HG02798 (cell line): ENCODE results near the gene TEAD1.

ENCODE experiments used
- ATAC-seq: cut with Tn5 transposase; IDR thresholded peaks from one replicate; pipeline ENCODE4 v1.9.1; 2021; ENCODE audit warnings: mild to moderate bottlenecking; ENCODE audit not compliant: unreplicated experiment, poor library complexity

The TEAD1 gene

DNA sequence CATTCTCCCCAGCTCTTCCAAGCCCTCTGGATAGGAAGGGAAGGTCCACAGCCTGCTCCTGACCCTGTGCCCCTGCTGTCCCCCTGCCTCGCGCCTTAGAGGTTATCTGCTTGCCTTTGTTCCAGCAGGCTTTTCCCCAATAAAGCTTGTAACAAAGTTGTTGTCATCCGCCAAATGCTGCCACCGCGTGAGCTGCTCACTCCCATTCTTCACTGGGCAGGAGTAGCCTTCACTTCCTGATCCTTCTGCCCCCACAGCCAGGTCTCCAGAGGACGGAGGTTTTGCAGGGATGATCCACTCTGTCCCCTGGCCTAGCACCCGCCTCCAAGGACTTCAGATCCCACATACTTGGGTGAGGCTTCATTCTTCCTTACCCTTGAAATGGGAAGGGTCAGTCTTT lies 240.9 kb downstream of the TEAD1 start:
- no peak for ATAC-seq

DNA sequence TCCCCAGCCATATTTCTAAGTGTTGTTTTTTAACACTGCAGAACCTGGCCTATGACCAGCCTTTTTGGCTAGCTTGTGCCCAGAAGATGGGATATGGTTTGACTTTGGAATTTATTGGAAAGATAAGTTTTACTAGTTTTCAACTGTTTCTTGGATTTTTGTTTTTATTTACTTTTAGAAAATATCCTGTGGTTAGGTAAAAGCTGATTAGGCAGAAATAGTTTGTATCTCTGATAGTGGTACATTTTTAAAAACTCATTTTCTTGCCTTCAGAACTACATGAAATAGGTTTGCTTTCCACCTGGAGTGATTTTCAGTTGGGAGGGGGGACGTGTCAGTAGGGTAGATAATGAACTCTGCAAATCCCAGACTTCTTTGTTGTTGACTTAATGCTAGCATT lies 243.6 kb downstream of the TEAD1 start:
- no peak for ATAC-seq

- no peak for ATAC-seq
Observed at GRCh38 chr11:12918667-12919066, 244.4 kb downstream of the TEAD1 start.

GRCh38 chr11:12922418-12922817 lies 248.2 kb downstream of the TEAD1 start:
- ATAC-seq: no peak

GRCh38 chr11:12922980-12923507 lies 248.8 kb downstream of the TEAD1 start:
- ATAC-seq: no peak

DNA sequence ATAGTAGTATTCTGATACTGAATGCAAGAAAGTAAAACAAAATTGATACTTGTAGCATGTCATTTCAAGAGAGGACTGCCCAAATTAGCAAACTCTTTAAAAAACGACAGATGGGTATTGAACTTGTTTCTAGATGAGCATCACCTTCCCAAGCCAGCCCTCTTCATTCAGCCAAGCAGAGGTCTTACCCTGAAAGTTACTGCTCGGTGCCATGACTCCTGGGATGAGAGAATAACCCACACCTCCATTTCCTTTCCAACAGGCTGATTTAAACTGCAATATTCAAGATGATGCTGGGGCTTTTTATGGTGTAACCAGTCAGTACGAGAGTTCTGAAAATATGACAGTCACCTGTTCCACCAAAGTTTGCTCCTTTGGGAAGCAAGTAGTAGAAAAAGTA lies 250.4 kb downstream of the TEAD1 start:
- ATAC-seq: no peak

- no peak for ATAC-seq
Observed at GRCh38 chr11:12925520-12925919, 251.3 kb downstream of the TEAD1 start.

- ATAC-seq: no peak
Observed at GRCh38 chr11:12927221-12927620, 253.0 kb downstream of the TEAD1 start.

DNA sequence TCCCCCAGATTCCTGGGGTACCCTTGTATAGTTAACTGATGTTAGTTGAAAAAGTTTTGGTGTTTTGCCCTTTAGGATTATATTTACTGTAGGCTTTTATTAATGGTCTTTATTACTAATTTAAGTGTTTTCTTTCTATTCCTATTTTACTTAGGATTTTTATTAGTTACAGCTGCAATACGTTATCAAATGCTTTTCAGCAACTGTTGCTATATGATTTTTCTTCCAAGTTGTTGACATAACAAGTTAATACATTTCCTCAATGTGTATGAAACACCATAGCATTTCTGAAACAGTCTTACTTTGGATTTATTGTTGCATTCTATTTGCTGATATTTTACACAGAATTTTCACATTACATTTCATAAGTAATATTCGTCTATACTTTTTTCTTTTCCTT lies 253.7 kb downstream of the TEAD1 start:
- ATAC-seq: no peak

DNA sequence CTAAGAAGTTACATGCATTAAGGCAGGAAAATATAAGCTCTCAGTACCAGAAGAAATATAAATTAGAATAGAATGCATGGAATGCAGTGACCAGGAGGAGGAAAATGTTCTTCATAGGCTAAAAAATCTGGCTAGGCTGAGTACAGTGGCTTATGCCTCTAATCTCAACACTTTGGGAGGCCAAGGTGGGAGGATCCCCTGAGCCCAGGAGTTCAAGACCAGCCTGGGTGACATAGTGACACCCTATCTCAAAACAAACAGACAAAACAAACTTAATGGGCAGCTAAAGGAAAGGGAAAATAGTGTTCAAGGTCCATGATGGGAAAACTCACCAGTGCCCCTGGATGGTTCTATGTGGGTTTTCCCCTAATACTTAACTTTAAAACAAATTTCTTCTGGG lies 256.6 kb downstream of the TEAD1 start:
- no peak for ATAC-seq

- ATAC-seq: no peak
Observed at GRCh38 chr11:12932485-12932884, 258.3 kb downstream of the TEAD1 start.

GRCh38 chr11:12936200-12936599 lies 262.0 kb downstream of the TEAD1 start:
- ATAC-seq: no peak

GRCh38 chr11:12938590-12939247 lies 264.5 kb downstream of the TEAD1 start:
- no peak for ATAC-seq

DNA sequence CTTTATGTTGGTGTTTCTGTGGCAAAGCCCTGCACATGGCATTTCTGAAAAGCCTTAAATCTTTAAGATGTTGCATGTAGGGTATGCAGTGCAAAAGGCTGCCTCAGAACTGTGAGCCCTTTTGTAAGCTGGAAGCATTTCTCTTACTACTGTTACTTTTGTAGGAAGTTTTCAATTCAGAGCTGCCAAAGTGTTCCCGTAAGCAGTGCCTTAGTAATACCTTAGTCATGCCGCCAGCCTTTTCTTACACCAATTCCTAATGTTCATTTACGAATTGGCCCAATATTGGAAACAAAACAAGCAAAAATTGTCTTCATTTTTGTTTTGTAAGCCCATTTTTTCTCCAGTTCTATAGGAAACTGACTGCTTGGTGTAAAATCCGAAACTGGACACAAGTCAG lies 267.4 kb downstream of the TEAD1 start:
- ATAC-seq: no peak

GRCh38 chr11:12942157-12942556 lies 267.9 kb downstream of the TEAD1 start:
- no peak for ATAC-seq

GRCh38 chr11:12943311-12943710 lies 269.1 kb downstream of the TEAD1 start:
- no peak for ATAC-seq

- no peak for ATAC-seq
Observed at GRCh38 chr11:12944889-12945288, 270.7 kb downstream of the TEAD1 start.

GRCh38 chr11:12949453-12949852 lies 275.2 kb downstream of the TEAD1 start:
- no peak for ATAC-seq

DNA sequence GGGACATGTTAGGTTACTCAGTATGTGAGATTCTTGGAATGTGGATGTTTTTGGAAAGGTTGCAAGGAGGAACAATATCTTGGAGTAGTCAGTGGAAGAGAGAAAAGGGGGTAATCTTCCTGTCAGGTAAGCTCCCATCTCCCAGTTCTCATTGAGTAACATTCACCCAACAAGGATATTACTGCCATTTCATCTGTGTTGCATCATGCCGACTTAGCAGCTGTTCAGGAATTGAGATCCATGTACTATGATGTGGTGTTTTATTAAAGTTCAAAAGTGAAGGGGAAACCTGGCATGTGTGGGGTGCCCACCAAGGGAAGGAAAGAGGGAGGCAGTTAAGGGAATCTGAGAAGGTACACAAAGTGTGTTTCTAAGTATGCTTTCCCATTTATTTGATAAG lies 276.4 kb downstream of the TEAD1 start:
- ATAC-seq: no peak

GRCh38 chr11:12951376-12951775 lies 277.2 kb downstream of the TEAD1 start:
- no peak for ATAC-seq

DNA sequence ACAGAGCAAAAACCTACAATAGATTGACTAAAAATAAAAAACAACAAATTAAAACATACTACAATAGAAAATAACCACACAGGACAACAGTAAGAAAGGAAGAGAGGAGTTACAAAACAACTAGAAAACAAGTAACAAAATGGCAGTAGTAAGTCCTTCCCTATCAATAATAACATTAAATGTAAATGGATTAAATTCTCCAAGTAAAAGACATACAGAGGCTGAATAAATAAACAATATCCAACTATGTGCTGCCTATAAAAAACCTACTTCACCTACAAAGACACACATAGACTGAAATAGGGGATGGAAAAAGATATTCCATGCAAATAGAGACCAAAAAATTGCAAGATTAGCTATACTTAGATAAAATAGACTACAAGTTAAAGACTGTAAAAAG lies 277.9 kb downstream of the TEAD1 start:
- ATAC-seq: no peak

DNA sequence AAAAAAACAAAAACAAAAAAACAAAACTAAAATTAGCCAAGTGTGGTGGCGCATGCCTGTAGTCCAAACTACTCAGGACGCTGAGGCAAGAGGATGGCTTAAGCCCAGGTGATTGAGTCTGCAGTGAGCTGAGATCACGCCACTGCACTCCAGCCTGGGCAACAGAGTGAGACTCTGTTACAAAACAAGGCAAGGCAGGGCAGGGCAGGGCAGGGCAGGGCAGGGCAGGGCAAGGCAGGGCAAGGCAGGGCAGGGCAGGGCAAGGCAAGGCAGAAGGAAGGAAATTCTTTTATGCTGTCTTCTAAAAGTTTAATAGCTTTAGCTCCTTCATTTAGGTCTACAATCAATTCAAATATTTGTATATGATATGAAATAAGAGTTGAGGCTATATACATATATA lies 284.8 kb downstream of the TEAD1 start:
- ATAC-seq: no peak

GRCh38 chr11:12961615-12962014 lies 287.4 kb downstream of the TEAD1 start:
- no peak for ATAC-seq
